Right lobe of liver (tissue), 4 donors: ENCODE results near the gene AGK.

Source experiments
- POLR2A ChIP-seq: fragments of 450-650 bp; IDR thresholded peaks from one replicate; pipeline ENCODE4 v1.6.1; 2017; ENCODE audit warnings: antibody characterized with exemption, mild to moderate bottlenecking
- TF ChIP-seq, protein P1 (sequence below), 4 donors: fragments of 200-600 bp in 3 of 4; fragments of 450-650 bp in 1 of 4; IDR thresholded peaks; one replicate each; pipeline versions ENCODE4 v1.5.1 to v1.8.0; 2016 to 2022; ENCODE audit warnings: antibody characterized with exemption in 4 of 4, mild to moderate bottlenecking in 2 of 4
- donor health status: DM: no; HTN: no; CAD: no.
- donor health status: DM: no; HTN: no; CAD: no.
- donor health status: DM: no; HTN: yes; CAD: no.

- TF ChIP-seq, protein P1, sequence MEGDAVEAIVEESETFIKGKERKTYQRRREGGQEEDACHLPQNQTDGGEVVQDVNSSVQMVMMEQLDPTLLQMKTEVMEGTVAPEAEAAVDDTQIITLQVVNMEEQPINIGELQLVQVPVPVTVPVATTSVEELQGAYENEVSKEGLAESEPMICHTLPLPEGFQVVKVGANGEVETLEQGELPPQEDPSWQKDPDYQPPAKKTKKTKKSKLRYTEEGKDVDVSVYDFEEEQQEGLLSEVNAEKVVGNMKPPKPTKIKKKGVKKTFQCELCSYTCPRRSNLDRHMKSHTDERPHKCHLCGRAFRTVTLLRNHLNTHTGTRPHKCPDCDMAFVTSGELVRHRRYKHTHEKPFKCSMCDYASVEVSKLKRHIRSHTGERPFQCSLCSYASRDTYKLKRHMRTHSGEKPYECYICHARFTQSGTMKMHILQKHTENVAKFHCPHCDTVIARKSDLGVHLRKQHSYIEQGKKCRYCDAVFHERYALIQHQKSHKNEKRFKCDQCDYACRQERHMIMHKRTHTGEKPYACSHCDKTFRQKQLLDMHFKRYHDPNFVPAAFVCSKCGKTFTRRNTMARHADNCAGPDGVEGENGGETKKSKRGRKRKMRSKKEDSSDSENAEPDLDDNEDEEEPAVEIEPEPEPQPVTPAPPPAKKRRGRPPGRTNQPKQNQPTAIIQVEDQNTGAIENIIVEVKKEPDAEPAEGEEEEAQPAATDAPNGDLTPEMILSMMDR (IDR thresholded peaks at IDR 0.05): no peak
- no peak for TF ChIP-seq POLR2A
These were observed 8.8 kb downstream of the AGK start for GRCh38 chr7:141559961-141560360.
